GM18505 (cell line): ENCODE measurements around the gene RABGGTB.
"Not testable (repeated sequence)": the region's sequence is repeated elsewhere in the genome, so short reads cannot be mapped to it uniquely, and the experiment has no call there.

Experiments
- ATAC-seq: cut with Tn5 transposase; IDR thresholded peaks from one replicate; pipeline ENCODE4 v1.9.1; 2021; ENCODE audit not compliant: unreplicated experiment
- POLR2A ChIP-seq: IDR thresholded peaks from 4 replicates; pipeline ENCODE4 v1.6.1; 2011; ENCODE audit warnings: borderline replicate concordance; ENCODE audit not compliant: insufficient read depth, insufficient read length; ENCODE audit errors: extremely low read depth

Gene RABGGTB

DNA sequence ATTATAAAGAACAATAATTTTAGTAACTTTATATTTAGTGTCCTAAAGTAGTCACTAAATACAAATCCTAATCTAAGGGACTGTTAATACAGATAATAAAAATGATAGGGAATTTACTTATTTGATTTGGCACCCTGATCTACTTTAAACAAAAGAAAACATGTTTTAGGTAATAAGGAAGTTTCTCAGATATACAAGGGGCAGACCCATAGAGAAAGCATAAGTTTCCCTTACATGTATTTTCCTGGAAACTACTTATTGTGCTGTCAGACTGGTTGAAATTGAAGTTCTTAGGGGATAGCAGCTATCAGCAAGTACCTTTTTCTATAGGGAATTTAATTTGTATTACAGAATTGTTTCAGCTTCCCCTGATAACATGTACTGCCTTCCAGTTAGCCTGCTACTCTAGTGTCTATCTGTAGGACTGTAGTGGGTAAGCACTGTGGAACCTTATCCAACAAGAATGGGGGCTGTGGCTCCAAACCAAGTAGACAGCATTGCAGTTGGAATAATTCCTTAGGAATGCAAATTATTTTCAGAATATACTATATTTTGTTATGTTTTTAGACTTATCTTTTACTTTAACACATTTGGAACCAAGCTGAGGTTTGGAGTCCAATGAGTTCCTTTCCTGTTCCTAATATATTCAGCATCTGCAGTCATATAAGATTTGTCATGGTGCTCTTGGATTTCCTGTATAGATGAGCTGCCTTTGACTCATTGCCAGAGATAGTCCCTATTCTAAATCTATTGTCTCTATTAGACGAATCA lies 25.3 kb downstream of the RABGGTB start:
- no peak for TF ChIP-seq POLR2A
- no peak for ATAC-seq

DNA sequence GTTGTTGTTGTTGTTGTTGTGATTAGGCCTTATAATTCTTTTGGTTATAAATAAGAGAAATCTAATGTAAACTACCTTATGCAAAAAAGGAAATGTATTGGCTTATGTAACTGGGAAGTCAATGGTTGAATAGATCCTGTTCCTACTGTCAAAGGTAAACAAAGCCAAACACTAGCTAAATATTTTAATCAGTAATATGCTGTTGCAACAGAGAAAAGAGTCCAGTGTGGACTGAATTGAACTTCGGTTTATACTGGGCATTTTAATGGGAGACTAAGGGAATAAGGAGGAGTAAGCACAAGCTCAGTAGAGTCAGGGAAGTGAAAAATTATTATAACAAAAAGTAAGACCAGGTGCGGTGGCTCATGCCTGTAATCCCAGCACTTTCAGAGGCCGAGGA lies 26.0 kb downstream of the RABGGTB start:
- no peak for ATAC-seq
- no peak for TF ChIP-seq POLR2A

DNA sequence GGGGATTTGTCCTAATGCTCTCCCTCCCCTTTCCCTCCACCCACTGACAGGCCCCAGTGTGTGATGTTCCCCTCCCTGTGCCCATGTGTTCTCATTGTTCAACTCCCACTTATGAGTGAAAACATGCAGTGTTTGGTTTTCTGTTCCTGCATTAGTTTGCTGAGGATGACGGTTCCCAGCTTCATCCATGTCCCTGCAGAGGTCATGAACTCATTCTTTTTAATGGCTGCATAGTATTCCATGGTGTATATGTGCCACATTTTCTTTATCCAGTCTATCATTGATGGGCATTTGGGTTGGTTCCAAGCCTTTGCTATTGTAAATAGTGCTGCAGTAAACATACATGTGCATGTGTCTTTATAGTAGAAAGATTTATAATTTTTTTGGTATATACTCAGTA lies 37.5 kb downstream of the RABGGTB start:
- not testable (repeated sequence) for ATAC-seq

DNA sequence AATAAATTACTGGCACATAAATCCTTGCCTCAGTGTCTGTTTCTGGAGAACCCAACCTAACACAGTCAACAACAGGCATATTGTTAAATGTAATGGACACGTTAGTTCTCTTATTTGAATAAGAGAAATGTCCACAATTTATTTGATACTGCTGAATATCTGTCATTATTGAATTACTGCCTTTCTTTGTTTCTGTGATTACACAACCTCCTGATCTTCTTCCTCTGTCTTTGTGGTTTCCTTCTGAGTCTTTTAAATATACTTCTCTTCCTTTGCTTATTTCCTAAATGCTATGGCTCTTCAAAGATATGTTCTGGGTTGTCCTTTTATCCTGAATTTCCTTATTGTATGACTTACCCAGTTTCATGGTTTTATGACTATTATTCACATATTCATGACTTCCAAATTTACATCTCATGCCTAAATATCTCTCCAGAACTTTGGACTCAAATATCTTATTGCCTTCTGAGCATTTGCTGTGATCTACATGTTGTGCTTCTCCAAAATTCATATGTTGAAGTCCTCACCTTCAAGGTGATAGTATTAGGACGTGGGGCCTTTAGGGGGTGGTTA lies 50.6 kb downstream of the RABGGTB start:
- TF ChIP-seq POLR2A: no peak
- ATAC-seq: no peak

DNA sequence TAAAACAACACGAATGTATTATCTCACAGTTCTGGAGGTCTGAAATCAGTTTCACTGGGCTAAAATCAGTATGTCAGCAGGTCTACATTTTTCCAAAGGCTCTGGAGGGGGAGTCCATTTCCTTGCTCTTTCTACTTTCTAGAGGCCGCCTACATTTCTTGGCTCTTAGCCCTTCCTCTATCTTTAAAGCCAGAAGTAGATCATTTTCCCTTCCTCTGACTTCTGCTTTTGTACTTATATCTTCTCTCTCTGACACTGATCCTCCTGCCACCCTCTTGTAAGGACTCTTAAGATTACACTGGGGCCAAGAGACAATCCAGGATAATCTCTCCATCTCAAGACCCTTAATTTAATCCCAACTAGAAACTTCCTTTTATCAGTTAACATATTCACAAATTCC lies 52.0 kb downstream of the RABGGTB start:
- no peak for TF ChIP-seq POLR2A
- ATAC-seq: no peak

DNA sequence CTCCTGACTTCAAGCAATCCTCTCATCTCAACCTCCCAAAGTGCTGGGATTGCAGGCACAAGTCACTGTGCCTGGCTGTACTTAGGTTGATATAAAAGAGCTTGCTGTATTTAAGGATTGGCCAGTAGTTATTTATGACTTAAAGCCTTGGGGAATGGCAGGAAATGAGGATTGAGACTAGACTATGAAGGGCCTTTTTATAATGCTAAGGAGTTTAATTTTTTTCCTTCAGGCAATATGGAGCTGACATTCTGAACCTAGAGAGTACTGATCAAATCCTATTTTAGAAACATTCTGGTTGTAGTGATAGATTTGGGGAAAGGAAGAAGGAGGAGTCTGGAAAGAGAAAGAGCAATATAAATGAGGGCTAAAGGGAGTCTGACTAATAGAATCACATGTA lies 55.4 kb downstream of the RABGGTB start:
- no peak for TF ChIP-seq POLR2A
- no peak for ATAC-seq
